Measurements from ENCODE around the gene DAPK1.

DAPK1 gene

DNA sequence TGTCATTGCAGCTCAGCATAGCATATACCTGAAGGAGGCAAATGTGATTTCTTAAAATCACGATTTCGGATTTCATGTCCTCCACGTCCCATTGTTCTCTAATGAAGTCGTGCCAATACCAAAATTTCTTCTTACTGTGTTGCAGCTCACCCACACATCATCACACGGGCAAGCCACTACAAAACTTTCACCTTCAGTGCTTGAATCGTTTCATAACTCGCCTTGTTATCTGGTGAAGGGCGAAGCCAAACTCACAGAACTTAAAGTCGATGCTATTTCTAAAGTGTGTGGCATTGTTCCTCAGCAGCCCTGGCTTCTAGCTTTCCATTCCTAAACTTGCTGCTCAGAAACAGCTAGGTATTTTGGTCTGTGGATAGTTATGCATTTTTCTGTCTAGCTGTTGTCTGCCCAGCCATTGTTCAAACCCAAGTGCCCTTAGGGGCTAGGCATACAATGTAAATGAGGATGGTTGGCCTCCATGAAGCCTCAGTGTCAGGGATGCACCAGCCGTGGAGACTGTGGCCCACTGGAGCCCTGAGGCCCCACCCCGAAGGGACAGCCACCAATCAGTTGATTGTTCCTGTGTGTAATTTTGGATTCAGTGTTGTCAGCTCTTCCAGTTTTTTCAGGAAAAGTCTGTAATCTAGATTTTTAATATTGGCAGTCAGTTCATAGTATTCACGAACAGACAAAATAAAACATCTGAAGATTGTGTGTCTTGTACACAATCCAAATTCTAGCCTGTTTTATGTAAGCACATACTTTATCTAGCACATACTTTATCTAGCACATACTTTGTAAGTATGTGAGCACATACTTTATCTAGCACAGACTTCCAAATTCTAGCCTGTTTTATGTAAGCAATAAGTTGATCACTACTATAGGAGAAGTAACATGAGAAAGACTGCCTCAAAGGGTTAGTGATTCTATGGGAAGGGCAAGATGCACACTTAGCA lies 112.8 kb downstream of the DAPK1 start:
- Histone ChIP-seq H3K27ac (ENCODE audit: low read length) (no peak overlapping the region), H3K4me3 (ENCODE audit: low read depth in 1 of 2, low read length in 2 of 2) (no peak overlapping the region), H3K9me3 (ENCODE audit: insufficient read depth, low read length, severe bottlenecking) (no peaks in the 10 kb centered on the region), H3K9ac (ENCODE audit: low read depth, low read length) (no peak overlapping the region), H2AFZ (ENCODE audit: low read depth, low read length) (no peak overlapping the region), H3K4me1 (ENCODE audit: insufficient read depth, low read length) (peaks cover 13% of the 10 kb centered on the region), H3K4me2 (ENCODE audit: insufficient read depth, low read length) (no peak overlapping the region), H3K27me3 (ENCODE audit: insufficient read depth, low read length, poor library complexity) (no peaks in the 10 kb centered on the region), H4K20me1 (ENCODE audit: insufficient read depth, low read length) (no peaks in the 10 kb centered on the region), H3K36me3 (ENCODE audit: insufficient read depth, low read length) (no peaks in the 10 kb centered on the region), H3K79me2 (ENCODE audit: insufficient read depth, low read length) (no peaks in the 10 kb centered on the region)
- DNase-seq, result no peak
- no peak for ATAC-seq (ENCODE audit: insufficient read depth, low read depth)
- TF ChIP-seq, protein P1, sequence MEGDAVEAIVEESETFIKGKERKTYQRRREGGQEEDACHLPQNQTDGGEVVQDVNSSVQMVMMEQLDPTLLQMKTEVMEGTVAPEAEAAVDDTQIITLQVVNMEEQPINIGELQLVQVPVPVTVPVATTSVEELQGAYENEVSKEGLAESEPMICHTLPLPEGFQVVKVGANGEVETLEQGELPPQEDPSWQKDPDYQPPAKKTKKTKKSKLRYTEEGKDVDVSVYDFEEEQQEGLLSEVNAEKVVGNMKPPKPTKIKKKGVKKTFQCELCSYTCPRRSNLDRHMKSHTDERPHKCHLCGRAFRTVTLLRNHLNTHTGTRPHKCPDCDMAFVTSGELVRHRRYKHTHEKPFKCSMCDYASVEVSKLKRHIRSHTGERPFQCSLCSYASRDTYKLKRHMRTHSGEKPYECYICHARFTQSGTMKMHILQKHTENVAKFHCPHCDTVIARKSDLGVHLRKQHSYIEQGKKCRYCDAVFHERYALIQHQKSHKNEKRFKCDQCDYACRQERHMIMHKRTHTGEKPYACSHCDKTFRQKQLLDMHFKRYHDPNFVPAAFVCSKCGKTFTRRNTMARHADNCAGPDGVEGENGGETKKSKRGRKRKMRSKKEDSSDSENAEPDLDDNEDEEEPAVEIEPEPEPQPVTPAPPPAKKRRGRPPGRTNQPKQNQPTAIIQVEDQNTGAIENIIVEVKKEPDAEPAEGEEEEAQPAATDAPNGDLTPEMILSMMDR (IDR thresholded peaks at IDR 0.05; ENCODE audit: borderline replicate concordance, extremely low read depth, low read length, poor library complexity, severe bottlenecking), result no peak
- TF ChIP-seq EZH2 (IDR thresholded peaks at IDR 0.05; ENCODE audit: borderline replicate concordance, low read depth, low read length, severe bottlenecking), result no peak

DNA sequence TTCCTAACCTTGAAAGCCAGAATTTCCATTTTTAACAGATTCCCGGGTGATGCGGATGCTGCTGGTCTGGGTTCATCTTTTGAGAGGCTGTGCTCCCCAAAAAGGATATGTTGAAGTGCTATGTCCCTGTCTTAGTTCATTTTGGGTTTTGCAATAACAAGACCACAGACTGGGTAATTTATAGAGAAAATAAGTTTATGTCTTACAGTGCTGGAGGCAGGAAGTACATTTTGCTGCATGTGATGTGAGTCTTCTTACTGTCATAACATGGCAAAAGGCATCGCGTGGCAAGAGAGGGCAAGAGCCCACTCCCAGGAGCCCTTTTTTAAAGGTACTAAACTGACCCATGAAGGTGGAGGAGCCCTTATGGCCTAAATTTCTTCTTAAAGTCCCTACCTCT lies 114.1 kb downstream of the DAPK1 start:
- peaks cover 3% of the 10 kb centered on the region; the same call in 1 of the 2 replicates for H3K4me1 ChIP-seq (ENCODE audit: insufficient read depth, low read length)
- TF ChIP-seq, protein P1 (IDR thresholded peaks at IDR 0.05; ENCODE audit: borderline replicate concordance, extremely low read depth, low read length, poor library complexity, severe bottlenecking), result no peak
- no peak for TF ChIP-seq EZH2 (IDR thresholded peaks at IDR 0.05; ENCODE audit: borderline replicate concordance, low read depth, low read length, severe bottlenecking)
- H3K27me3 ChIP-seq (ENCODE audit: insufficient read depth, low read length, poor library complexity), result no peaks in the 10 kb centered on the region
- H3K9ac ChIP-seq (ENCODE audit: low read depth, low read length), result no peak overlapping the region
- H3K4me2 ChIP-seq (ENCODE audit: insufficient read depth, low read length), result no peak overlapping the region
- ATAC-seq (ENCODE audit: insufficient read depth, low read depth) (no peak), DNase-seq (no peak)
- no peaks in the 10 kb centered on the region for H3K9me3 ChIP-seq (ENCODE audit: insufficient read depth, low read length, severe bottlenecking)
- H3K27ac ChIP-seq (ENCODE audit: low read length), result no peak overlapping the region
- H4K20me1 ChIP-seq (ENCODE audit: insufficient read depth, low read length), result no peaks in the 10 kb centered on the region
- no peaks in the 10 kb centered on the region for H3K36me3 ChIP-seq (ENCODE audit: insufficient read depth, low read length)
- H3K79me2 ChIP-seq (ENCODE audit: insufficient read depth, low read length), result no peaks in the 10 kb centered on the region
- no peak overlapping the region for H2AFZ ChIP-seq (ENCODE audit: low read depth, low read length)
- H3K4me3 ChIP-seq (ENCODE audit: low read depth in 1 of 2, low read length in 2 of 2), result no peak overlapping the region

DNA sequence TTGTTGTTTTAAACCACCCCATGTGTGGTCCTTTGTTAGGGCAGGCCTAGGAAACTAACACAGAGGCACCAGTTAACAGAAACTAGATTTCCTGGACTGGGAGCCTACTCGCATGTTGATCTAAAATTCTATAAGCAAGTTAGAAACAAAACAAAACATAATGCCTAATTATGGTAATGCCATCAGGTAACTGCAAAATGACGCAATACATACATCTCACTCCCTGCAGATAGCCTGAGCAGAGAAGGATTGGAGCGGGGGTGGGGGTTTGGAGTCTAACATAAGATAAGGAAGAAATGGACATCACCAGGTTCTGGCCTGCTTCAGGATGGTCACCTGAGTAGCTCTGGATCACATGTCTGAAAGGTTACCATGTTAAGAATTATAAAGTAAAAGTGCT lies 114.9 kb downstream of the DAPK1 start:
- H3K27ac ChIP-seq (ENCODE audit: low read length), result no peak overlapping the region
- no peaks in the 10 kb centered on the region for H3K9me3 ChIP-seq (ENCODE audit: insufficient read depth, low read length, severe bottlenecking)
- no peak overlapping the region for H3K9ac ChIP-seq (ENCODE audit: low read depth, low read length)
- TF ChIP-seq EZH2 (IDR thresholded peaks at IDR 0.05; ENCODE audit: borderline replicate concordance, low read depth, low read length, severe bottlenecking), result no peak
- TF ChIP-seq, protein P1 (IDR thresholded peaks at IDR 0.05; ENCODE audit: borderline replicate concordance, extremely low read depth, low read length, poor library complexity, severe bottlenecking), result no peak
- no peak overlapping the region for H2AFZ ChIP-seq (ENCODE audit: low read depth, low read length)
- no peaks in the 10 kb centered on the region for H3K36me3 ChIP-seq (ENCODE audit: insufficient read depth, low read length)
- H3K4me3 ChIP-seq (ENCODE audit: low read depth in 1 of 2, low read length in 2 of 2), result no peak overlapping the region
- no peaks in the 10 kb centered on the region for H4K20me1 ChIP-seq (ENCODE audit: insufficient read depth, low read length)
- no peaks in the 10 kb centered on the region for H3K79me2 ChIP-seq (ENCODE audit: insufficient read depth, low read length)
- H3K4me2 ChIP-seq (ENCODE audit: insufficient read depth, low read length), result no peak overlapping the region
- DNase-seq (no peak), ATAC-seq (ENCODE audit: insufficient read depth, low read depth) (no peak)
- no peaks in the 10 kb centered on the region for H3K4me1 ChIP-seq (ENCODE audit: insufficient read depth, low read length)
- H3K27me3 ChIP-seq (ENCODE audit: insufficient read depth, low read length, poor library complexity), result no peaks in the 10 kb centered on the region

All from DND-41 (cell line).